Keratinocyte (primary cell): ENCODE measurements around the gene BCAS3. TPM values are rescaled to one million over a fixed set of nuclear protein-coding genes. Genes with fewer than 3 reads are reported as not detected.

Source experiments
- DNase-seq: peaks from one replicate; pipeline ENCODE4 v3.0.0-alpha.2; 2011; ENCODE audit warnings: low read depth, missing footprints, low spot score
- FAIRE-seq: peaks from 2 replicates; lab custom pipeline; 2011; peaks lifted over from hg19 to GRCh38; lab: Jason Lieb, UNC
- H2AFZ ChIP-seq: 2 replicates; pipeline ENCODE4 v1.6.0; 2012; ENCODE audit warnings: low read length, control low read depth, inconsistent platforms; ENCODE audit not compliant: control insufficient read depth
- H3K27ac ChIP-seq: 2 replicates; pipeline ENCODE4 v1.5.1; 2011; ENCODE audit warnings: low read length; ENCODE audit not compliant: control insufficient read depth, insufficient read depth
- H3K27me3 ChIP-seq: 3 replicates; pipeline ENCODE4 v1.6.0; 2011; ENCODE audit warnings: low read length; ENCODE audit not compliant: control insufficient read depth, insufficient read depth; ENCODE audit errors: extremely low read depth
- H3K36me3 ChIP-seq, 2 experiments: 2 replicates in 1 of 2; 3 replicates in 1 of 2; pipeline ENCODE4 v1.5.1; 2011; ENCODE audit warnings: low read length in 2 of 2, mild to moderate bottlenecking in 1 of 2; ENCODE audit not compliant: control insufficient read depth in 2 of 2, insufficient read depth in 2 of 2; ENCODE audit errors: extremely low read depth in 1 of 2
- H3K4me1 ChIP-seq: 3 replicates; pipeline ENCODE4 v1.5.1; 2011; ENCODE audit warnings: low read length; ENCODE audit not compliant: control insufficient read depth, insufficient read depth; ENCODE audit errors: extremely low read depth
- H3K4me2 ChIP-seq: 3 replicates; pipeline ENCODE4 v1.6.0; 2011; ENCODE audit warnings: low read depth, low read length; ENCODE audit not compliant: control insufficient read depth, insufficient read depth; ENCODE audit errors: extremely low read depth
- H3K4me3 ChIP-seq, 3 experiments: fragments of 200-600 bp in 1 of 3; sonication (generic) in 1 of 3; 2 replicates in 2 of 3; 3 replicates in 1 of 3; pipeline ENCODE4 v1.5.1; 2011 to 2016; ENCODE audit warnings: low read length in 3 of 3, mild to moderate bottlenecking in 3 of 3, control low read depth in 2 of 3, inconsistent platforms in 1 of 3, low read depth in 1 of 3, mixed read lengths in 1 of 3, mixed run types in 1 of 3, moderate library complexity in 1 of 3; ENCODE audit not compliant: control insufficient read depth in 2 of 3, insufficient read depth in 2 of 3; ENCODE audit errors: extremely low read depth in 1 of 3
- H3K79me2 ChIP-seq: 2 replicates; pipeline ENCODE4 v1.6.0; 2012; ENCODE audit warnings: low read length; ENCODE audit not compliant: control insufficient read depth, insufficient read depth
- H3K9ac ChIP-seq: 3 replicates; pipeline ENCODE4 v1.6.0; 2011; ENCODE audit warnings: low read length; ENCODE audit not compliant: control insufficient read depth, insufficient read depth; ENCODE audit errors: extremely low read depth
- H3K9me1 ChIP-seq: 3 replicates; pipeline ENCODE4 v1.6.0; 2011; ENCODE audit warnings: low read length; ENCODE audit not compliant: control insufficient read depth, insufficient read depth; ENCODE audit errors: extremely low read depth
- H3K9me3 ChIP-seq: 2 replicates; pipeline ENCODE4 v1.5.1; 2012; ENCODE audit warnings: low read depth, low read length; ENCODE audit not compliant: control insufficient read depth
- H4K20me1 ChIP-seq: 3 replicates; pipeline ENCODE4 v1.6.0; 2011; ENCODE audit warnings: low read length; ENCODE audit not compliant: control insufficient read depth, insufficient read depth; ENCODE audit errors: extremely low read depth
- EZH2 ChIP-seq: IDR thresholded peaks from one replicate; pipeline ENCODE4 v1.6.1; 2012; ENCODE audit warnings: inconsistent platforms, mild to moderate bottlenecking, low read length, moderate library complexity
- dilution Hi-C: fragments of 300-500 bp; cut with MboI; formaldehyde crosslinking; loops from one replicate; pipeline ENCODE4 v1.7.0; 2020; ENCODE audit warnings: low sequenced_read_pairs; ENCODE audit not compliant: extremely low pct_ligation_motif_present
- polyA plus RNA-seq, 5 experiments: library from polyadenylated mRNA; depleted of rRNA in 3 of 5; stranded (reverse) in 3 of 5; stranded (forward) in 1 of 5; unstranded in 1 of 5; fragments of >200 nt; gene quantifications; 1 replicate in 1 of 5; 2 replicates in 3 of 5; 3 replicates in 1 of 5; pipeline versions ENCODE4 v1.2.1 to v1.2.3, GENCODE V29; 2011 to 2012; ENCODE audit warnings: missing spikeins in 2 of 5, low read depth in 1 of 5, low replicate concordance in 1 of 5
- TF ChIP-seq, protein P1 (sequence below), 3 experiments: IDR thresholded peaks in 1 of 3; conservative IDR thresholded peaks in 1 of 3; optimal IDR thresholded peaks in 1 of 3; 2 replicates in 2 of 3; 3 replicates in 1 of 3; pipeline versions ENCODE3 to v1.5.1; 2011; ENCODE audit warnings: low read length in 3 of 3, mild to moderate bottlenecking in 3 of 3, moderate library complexity in 2 of 3, control low read depth in 1 of 3, inconsistent platforms in 1 of 3; ENCODE audit not compliant: insufficient read depth in 2 of 3; ENCODE audit errors: extremely low read depth in 1 of 3

The BCAS3 gene
- polyA plus RNA-seq, 1 donor (not counting 4 experiments of a cell fraction or from before 2014, with no cell fraction given) = 11.8 TPM

DNA sequence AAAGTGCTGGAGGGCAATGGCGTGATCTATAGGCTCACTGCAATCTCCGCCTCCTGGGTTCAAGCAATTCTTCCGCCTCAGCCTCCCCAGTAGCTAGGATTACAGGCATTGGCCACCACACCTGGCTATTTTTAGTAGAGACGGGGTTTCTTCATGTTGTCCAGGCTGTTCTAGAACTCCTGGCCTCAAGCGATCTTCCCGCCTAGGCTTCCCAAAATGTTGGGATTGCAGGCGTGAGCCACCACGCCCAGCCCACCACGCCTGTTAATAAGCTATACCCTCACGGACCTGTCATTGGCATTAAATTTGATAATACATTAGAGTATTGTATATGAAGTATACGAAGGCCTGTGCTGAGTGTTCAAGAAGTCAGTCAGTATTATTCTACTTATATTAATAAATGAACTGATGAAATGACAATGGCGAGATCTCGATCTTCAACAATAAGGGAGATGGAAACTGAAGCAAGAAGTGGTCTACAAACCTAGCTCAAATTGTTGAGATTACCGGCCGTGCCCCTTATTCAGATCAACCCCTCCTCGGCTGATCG lies 818 bp upstream of the BCAS3 start:
- Histone ChIP-seq H3K79me2 (no peaks in the 10 kb centered on the region), H3K4me2 (peak overlapping the region; percentile 92), H2AFZ (peak overlapping the region; percentile 94), H3K9ac (peak overlapping the region; percentile 84), H3K27me3 (no peaks in the 10 kb centered on the region), H3K27ac (peak overlapping the region; percentile 92), H3K36me3 (no peaks in the 10 kb centered on the region), H4K20me1 (no peaks in the 10 kb centered on the region), H3K4me1 (peaks cover 11% of the 10 kb centered on the region), H3K9me1 (no peaks in the 10 kb centered on the region), H3K9me3 (no peaks in the 10 kb centered on the region), H3K4me3 (peak overlapping the region; percentile 67 to 94 (median 86))
- DNase-seq (no peak), FAIRE-seq (no peak)
- dilution Hi-C loops = no loop called here
- TF ChIP-seq EZH2 = no peak
- TF ChIP-seq, protein P1, sequence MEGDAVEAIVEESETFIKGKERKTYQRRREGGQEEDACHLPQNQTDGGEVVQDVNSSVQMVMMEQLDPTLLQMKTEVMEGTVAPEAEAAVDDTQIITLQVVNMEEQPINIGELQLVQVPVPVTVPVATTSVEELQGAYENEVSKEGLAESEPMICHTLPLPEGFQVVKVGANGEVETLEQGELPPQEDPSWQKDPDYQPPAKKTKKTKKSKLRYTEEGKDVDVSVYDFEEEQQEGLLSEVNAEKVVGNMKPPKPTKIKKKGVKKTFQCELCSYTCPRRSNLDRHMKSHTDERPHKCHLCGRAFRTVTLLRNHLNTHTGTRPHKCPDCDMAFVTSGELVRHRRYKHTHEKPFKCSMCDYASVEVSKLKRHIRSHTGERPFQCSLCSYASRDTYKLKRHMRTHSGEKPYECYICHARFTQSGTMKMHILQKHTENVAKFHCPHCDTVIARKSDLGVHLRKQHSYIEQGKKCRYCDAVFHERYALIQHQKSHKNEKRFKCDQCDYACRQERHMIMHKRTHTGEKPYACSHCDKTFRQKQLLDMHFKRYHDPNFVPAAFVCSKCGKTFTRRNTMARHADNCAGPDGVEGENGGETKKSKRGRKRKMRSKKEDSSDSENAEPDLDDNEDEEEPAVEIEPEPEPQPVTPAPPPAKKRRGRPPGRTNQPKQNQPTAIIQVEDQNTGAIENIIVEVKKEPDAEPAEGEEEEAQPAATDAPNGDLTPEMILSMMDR (optimal IDR thresholded peaks at IDR 0.05 in 1 of 3, IDR thresholded peaks at IDR 0.05 in 1 of 3, conservative IDR thresholded peaks at IDR 0.05 in 1 of 3; ENCODE audit: extremely low read depth in 1 of 3, insufficient read depth in 2 of 3, low read length in 3 of 3) = no peak

DNA sequence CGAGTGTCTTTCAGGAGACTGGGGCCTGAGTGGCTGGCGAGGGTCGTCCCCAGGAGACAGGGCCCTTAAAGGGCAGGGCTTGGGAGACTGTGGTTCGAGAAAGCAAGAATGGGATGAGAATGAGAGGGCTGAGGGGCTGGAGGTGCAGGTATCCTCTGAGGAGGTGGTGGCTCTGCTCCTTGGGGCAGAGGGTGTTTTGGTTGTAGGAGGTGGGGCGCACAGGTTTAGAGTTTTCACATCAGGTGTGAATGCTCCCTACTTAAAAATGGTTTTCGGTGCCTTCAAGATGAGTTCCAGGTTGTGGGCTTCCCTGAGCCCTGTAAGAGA lies 430 bp downstream of the BCAS3 start:
- no peaks in the 10 kb centered on the region for H3K9me3 ChIP-seq
- peaks cover 15% of the 10 kb centered on the region for H3K4me1 ChIP-seq
- H3K27me3 ChIP-seq = no peaks in the 10 kb centered on the region
- H3K9ac ChIP-seq = peak overlapping the region; percentile 84
- no peak for TF ChIP-seq EZH2
- TF ChIP-seq, protein P1 (optimal IDR thresholded peaks at IDR 0.05 in 1 of 3, IDR thresholded peaks at IDR 0.05 in 1 of 3, conservative IDR thresholded peaks at IDR 0.05 in 1 of 3; ENCODE audit: extremely low read depth in 1 of 3, insufficient read depth in 2 of 3, low read length in 3 of 3) = no peak
- dilution Hi-C loops = no loop called here
- peak overlapping the region; percentile 92 for H3K27ac ChIP-seq
- H3K4me2 ChIP-seq = peak overlapping the region; percentile 99
- no peaks in the 10 kb centered on the region for H4K20me1 ChIP-seq
- no peaks in the 10 kb centered on the region for H3K9me1 ChIP-seq
- H2AFZ ChIP-seq = peak overlapping the region; percentile 97
- H3K79me2 ChIP-seq = no peaks in the 10 kb centered on the region
- peak overlapping the region; percentile 67 to 94 (median 86) for H3K4me3 ChIP-seq
- H3K36me3 ChIP-seq = no peaks in the 10 kb centered on the region
- no peak for FAIRE-seq
- no peak for DNase-seq
